K562 (cell line): ENCODE results near the gene ANKLE1. TPM values are rescaled to one million over a fixed set of nuclear protein-coding genes. Genes with fewer than 3 reads are reported as not detected.

ENCODE experiments used
- ATAC-seq: fragments of 200-7000 bp; cut with Tn5 transposase; 3 replicates; pipeline ENCODE4 v1.9.1; 2020; ENCODE audit warnings: moderate library complexity
- BruUV-seq: library from RNA; stranded (reverse); fragments of 400-500 nt; replicated peaks from 2 replicates; lab custom pipeline; 2021; lab: Mats Ljungman, UMichigan
- CTCF ChIA-PET: fragments of 300-600 bp; formaldehyde crosslinking; extraction: SDS; loops from one replicate; lab custom pipeline; 2021; ENCODE audit warnings: low intra/inter-chr PET ratio; lab: Yijun Ruan, JAX
- POLR2A ChIA-PET: fragments of 300-600, 350-650 bp; sonication (Branson Sonifier 250); formaldehyde crosslinking; extraction: SDS; loops from one replicate; lab custom pipeline; 2021; ENCODE audit warnings: antibody characterized with exemption, inconsistent platforms; lab: Yijun Ruan, JAX
- DNase-seq, 4 experiments: peaks; one replicate each; pipeline versions ENCODE4 v3.0.0 to v3.0.0-alpha.2; 2011 to 2018; ENCODE audit warnings: low spot score in 3 of 4, mixed read lengths in 3 of 4; ENCODE audit errors: extremely low read depth in 1 of 4
- FAIRE-seq: peaks from 2 replicates; lab custom pipeline; 2011; peaks lifted over from hg19 to GRCh38; lab: Jason Lieb, UNC
- H2AFZ ChIP-seq: 2 replicates; pipeline ENCODE4 v1.6.0; 2011; ENCODE audit warnings: low read depth, low read length, control low read depth, inconsistent platforms
- H3K27ac ChIP-seq: fragments of 200-600 bp; 3 replicates; pipeline ENCODE4 v1.8.0; 2011; ENCODE audit warnings: low read depth, mild to moderate bottlenecking, control low read depth, inconsistent platforms, low read length, moderate library complexity, mixed read lengths; ENCODE audit errors: extremely low read depth
- H3K27me3 ChIP-seq, 2 experiments: fragments of 300-600 bp in 1 of 2; 2 replicates in 1 of 2; 3 replicates in 1 of 2; pipeline versions ENCODE4 v1.6.0 to v1.8.0; 2011; ENCODE audit warnings: inconsistent platforms in 2 of 2, low read length in 2 of 2, mild to moderate bottlenecking in 1 of 2, mixed read lengths in 1 of 2, moderate library complexity in 1 of 2; ENCODE audit not compliant: control insufficient read depth in 2 of 2, insufficient read depth in 2 of 2
- H3K36me3 ChIP-seq: fragments of 300-600 bp; 3 replicates; pipeline ENCODE4 v1.8.0; 2011; ENCODE audit warnings: mild to moderate bottlenecking, low read length, inconsistent platforms; ENCODE audit not compliant: control insufficient read depth, insufficient read depth
- H3K4me1 ChIP-seq, 2 experiments: fragments of 200-600 bp in 1 of 2; replicated peaks in 1 of 2; 2 replicates in 1 of 2; 3 replicates in 1 of 2; pipeline versions ENCODE4 v1.5.1 to v1.8.0; 2011; ENCODE audit warnings: inconsistent platforms in 2 of 2, low read length in 2 of 2, mild to moderate bottlenecking in 1 of 2, mixed read lengths in 1 of 2, moderate library complexity in 1 of 2; ENCODE audit not compliant: control insufficient read depth in 2 of 2, insufficient read depth in 2 of 2
- H3K4me2 ChIP-seq: 2 replicates; pipeline ENCODE4 v1.6.1; 2011; ENCODE audit warnings: low read length, control low read depth, inconsistent platforms, mixed read lengths; ENCODE audit not compliant: insufficient read depth
- H3K4me3 ChIP-seq: fragments of 200-600 bp; sonication (generic), shearing (Covaris generic); 2 replicates; pipeline ENCODE4 v1.5.1; 2016; ENCODE audit warnings: control low read depth, inconsistent platforms
- H3K79me2 ChIP-seq: fragments of 200-600 bp; 3 replicates; pipeline ENCODE4 v1.8.0; 2011; ENCODE audit warnings: low read length, inconsistent platforms; ENCODE audit not compliant: control insufficient read depth, insufficient read depth
- H3K9ac ChIP-seq, 2 experiments: 2 replicates each; pipeline versions ENCODE4 v1.6.0 to v1.6.1; 2011; ENCODE audit warnings: low read depth in 2 of 2, low read length in 2 of 2, control low read depth in 1 of 2, inconsistent platforms in 1 of 2, mild to moderate bottlenecking in 1 of 2, mixed read lengths in 1 of 2; ENCODE audit not compliant: insufficient read depth in 1 of 2
- H3K9me1 ChIP-seq: one replicate; pipeline ENCODE4 v1.6.0; 2011; ENCODE audit warnings: inconsistent platforms, mild to moderate bottlenecking, low read length, moderate library complexity; ENCODE audit not compliant: control insufficient read depth, insufficient read depth
- H3K9me3 ChIP-seq: replicated peaks from 2 replicates; pipeline ENCODE4 v1.5.1; 2011; ENCODE audit warnings: low read depth, low read length, inconsistent platforms; ENCODE audit not compliant: control insufficient read depth, insufficient read depth
- H4K20me1 ChIP-seq: replicated peaks from 2 replicates; pipeline ENCODE4 v1.6.1; 2011; ENCODE audit warnings: low read length, inconsistent platforms, mixed read lengths; ENCODE audit not compliant: control insufficient read depth, insufficient read depth
- CSDE1 ChIP-seq, 2 experiments: fragments of 450-650 bp; IDR thresholded peaks; 2 replicates each; pipeline ENCODE4 v1.6.1; 2016; ENCODE audit warnings: mild to moderate bottlenecking in 1 of 2
- DLX4 ChIP-seq: fragments of 250-450 bp; sonication (Bioruptor Pico); IDR thresholded peaks from 2 replicates; pipeline ENCODE4 v1.6.1; 2021; ENCODE audit warnings: mild to moderate bottlenecking
- ESRRB ChIP-seq: fragments of 250-450 bp; sonication (Bioruptor Pico); IDR thresholded peaks from 2 replicates; pipeline ENCODE4 v1.5.0; 2020; ENCODE audit warnings: mild to moderate bottlenecking, moderate library complexity, borderline replicate concordance
- SMAD3 ChIP-seq: fragments of 450-650 bp; formaldehyde crosslinking; conservative IDR thresholded peaks from 2 replicates; pipeline ENCODE4 v1.4.0; 2020; ENCODE audit warnings: mild to moderate bottlenecking
- SRSF3 ChIP-seq: fragments of 200-400 bp; formaldehyde crosslinking; IDR thresholded peaks from 2 replicates; pipeline ENCODE4 v1.6.1; 2016; ENCODE audit warnings: mild to moderate bottlenecking, low read length, moderate library complexity; ENCODE audit not compliant: insufficient read depth
- TSHZ1 ChIP-seq: fragments of 250-450 bp; sonication (Bioruptor Pico); IDR thresholded peaks from 2 replicates; pipeline ENCODE4 v1.4.0; 2020; ENCODE audit warnings: mild to moderate bottlenecking, moderate library complexity
- WGBS: fragments of 100-300 bp; shearing (Covaris generic); methylation state at CpG from one replicate; pipeline ENCODE4 v1.1.6; 2016; ENCODE audit warnings: low coverage, mixed read lengths; ENCODE audit not compliant: insufficient coverage; ENCODE audit errors: missing lambda C conversion rate; 5-methylcytosine and 5-hydroxymethylcytosine counted together
- in situ Hi-C: fragments of 300-500 bp; cut with MboI; formaldehyde crosslinking; loops from 4 replicates; pipeline ENCODE4 v1.15.0; 2018; ENCODE audit warnings: inconsistent platforms, mixed read lengths
- intact Hi-C: fragments of 100-400 bp; cut with micrococcal nuclease; formaldehyde crosslinking; loops from 2 replicates; pipeline ENCODE4 v1.14.2; 2022
- polyA plus RNA-seq, 8 experiments: library from polyadenylated mRNA; depleted of rRNA in 4 of 8; stranded (reverse) in 5 of 8; unstranded in 3 of 8; fragments of >200 nt; fragmentation: Nextera tagmentation in 2 of 8; fragmentation: Illumina TruSeq in 1 of 8; extraction: Ambion mirVana in 2 of 8; extraction: Trizol in 1 of 8; gene quantifications; 2 replicates each; pipeline versions ENCODE4 v1.2.1 to v1.2.3, GENCODE V29; 2011 to 2014; ENCODE audit warnings: inconsistent platforms in 1 of 8, missing spikeins in 1 of 8
- total RNA-seq, 7 experiments: library from RNA; depleted of rRNA in 6 of 7; stranded (reverse); fragments of >200 nt in 6 of 7; fragmentation: Illumina TruSeq in 2 of 7; extraction: Trizol in 2 of 7; gene quantifications; 2 replicates each; pipeline versions ENCODE4 v1.2.1 to v1.2.3, GENCODE V29; 2011 to 2021; ENCODE audit warnings: low replicate concordance in 1 of 7

The ANKLE1 gene
- total and polyA plus RNA-seq, 9 of the 15 experiments (the other 6 are each of a cell fraction or from before 2014, with no cell fraction given), result 0.63 to 9.2 (median 2.9) TPM

- Histone ChIP-seq H3K36me3 (no peaks in the 10 kb centered on the region), H3K79me2 (peaks cover 3% of the 10 kb centered on the region), H3K4me2 (no peak overlapping the region), H3K9me1 (no peaks in the 10 kb centered on the region), H3K27ac (no peak overlapping the region), H3K4me1 (peaks cover 3 to 17% of the 10 kb centered on the region in 2 experiments; a peak in 3 of 5 replicates), H3K9ac (peak overlapping the region in 1 of 2 experiments; percentile 79; a peak in 2 of 4 replicates), H3K27me3 (no peaks in the 10 kb centered on the region), H2AFZ (no peak overlapping the region), H4K20me1 (no peaks in the 10 kb centered on the region), H3K4me3 (no peak overlapping the region), H3K9me3 (no peaks in the 10 kb centered on the region)
- CTCF ChIA-PET, result no interaction called here
- BruUV-seq, result no TSS peak
- FAIRE-seq, result no peak
- TF ChIP-seq TSHZ1 (CRISPR knock-in tag) (no peak), CSDE1 (IDR thresholded peaks at IDR 0.05) (no peak), SRSF3 (no peak), DLX4 (CRISPR knock-in tag) (no peak), ESRRB (CRISPR knock-in tag) (no peak), SMAD3 (no peak)
- POLR2A ChIA-PET, result interaction anchor here (0.6 kb wide), 1 partner anchor 24 kb away, joined by 3 read pairs; no protein-coding TSS in a partner anchor
- WGBS, result 86% methylated on average over 14 of the region's 16 CpGs
- intact Hi-C loops (no loop called here), in situ Hi-C loops (no loop called here)
- no peak for DNase-seq
- no peak for ATAC-seq
These were observed 19.1 kb upstream of the ANKLE1 start for GRCh38 chr19:17262557-17262956.
